GM12873 (cell line): ENCODE measurements around the gene NTPCR.

Experiments used
- CTCF ChIP-seq: IDR thresholded peaks from 2 replicates; pipeline ENCODE4 v1.5.1; 2012; ENCODE audit warnings: low read depth, mild to moderate bottlenecking, moderate library complexity, low read length, control low read depth; ENCODE audit not compliant: insufficient read depth; ENCODE audit errors: missing control alignments

NTPCR gene

DNA sequence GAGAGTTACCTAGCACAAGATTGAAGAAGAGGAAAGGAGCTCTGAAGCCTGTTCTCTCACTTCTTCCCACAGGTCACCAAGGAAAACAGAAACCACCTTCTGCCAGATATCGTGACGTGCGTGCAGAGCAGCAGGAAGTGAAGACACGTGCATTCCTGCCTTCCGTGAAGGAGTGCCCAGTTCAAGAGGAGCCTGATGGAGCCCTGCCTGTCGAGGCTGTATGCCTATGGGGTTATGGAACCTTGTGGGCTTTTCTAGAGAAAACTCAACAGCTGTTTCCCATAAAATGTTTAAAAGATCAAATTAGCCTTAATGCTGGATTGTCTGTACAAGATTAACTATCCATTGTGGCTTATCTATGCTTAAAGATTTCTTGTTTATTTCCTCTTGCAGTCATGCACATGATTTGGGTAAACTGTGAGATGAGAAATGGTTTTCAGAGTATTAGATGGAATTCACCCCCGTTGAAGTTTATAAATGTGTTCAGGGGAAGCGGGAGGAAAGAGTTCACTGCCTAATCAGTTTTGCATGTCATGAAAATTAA, 27.8 kb downstream of the NTPCR start:
- TF ChIP-seq CTCF: no peak

DNA sequence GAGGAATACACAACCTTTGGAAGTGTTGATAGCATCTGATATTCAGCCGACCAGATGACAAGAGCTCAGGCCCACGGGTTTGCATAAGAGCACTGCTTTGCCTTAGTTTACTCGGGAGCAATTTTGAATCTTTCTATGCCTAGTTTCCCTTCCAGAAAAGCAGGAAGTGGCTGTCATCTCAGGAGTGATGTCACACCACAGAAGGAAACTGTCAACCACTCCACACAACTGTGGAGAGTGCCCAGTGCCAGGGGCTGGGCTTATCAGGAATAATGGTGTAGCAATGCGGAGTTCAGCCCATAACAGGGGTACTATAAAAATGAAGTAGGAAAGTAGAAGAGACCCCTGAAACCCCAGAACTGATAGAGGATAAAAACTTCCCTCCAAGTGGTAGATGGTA, 28.4 kb downstream of the NTPCR start:
- no peak for TF ChIP-seq CTCF

DNA sequence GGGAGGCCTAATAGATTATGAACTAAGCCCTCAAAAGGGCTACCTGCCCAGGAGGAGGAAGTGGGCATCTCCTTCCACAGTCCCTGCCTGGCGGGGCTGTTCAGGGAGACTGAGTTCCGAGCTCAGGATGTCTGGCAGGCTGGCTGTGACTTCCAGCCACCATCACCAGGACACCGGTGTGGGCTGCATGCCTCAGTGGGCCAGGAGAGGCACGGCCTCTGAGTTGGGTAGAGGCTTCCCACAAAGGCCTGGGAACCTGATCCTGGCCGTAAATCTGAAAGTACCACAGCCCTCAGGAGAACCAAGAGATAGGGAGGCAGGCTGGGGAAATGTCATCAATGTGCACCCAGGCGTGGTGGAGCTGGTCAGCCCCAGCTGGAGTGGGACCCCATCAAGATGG, 29.1 kb downstream of the NTPCR start:
- TF ChIP-seq CTCF: no peak

DNA sequence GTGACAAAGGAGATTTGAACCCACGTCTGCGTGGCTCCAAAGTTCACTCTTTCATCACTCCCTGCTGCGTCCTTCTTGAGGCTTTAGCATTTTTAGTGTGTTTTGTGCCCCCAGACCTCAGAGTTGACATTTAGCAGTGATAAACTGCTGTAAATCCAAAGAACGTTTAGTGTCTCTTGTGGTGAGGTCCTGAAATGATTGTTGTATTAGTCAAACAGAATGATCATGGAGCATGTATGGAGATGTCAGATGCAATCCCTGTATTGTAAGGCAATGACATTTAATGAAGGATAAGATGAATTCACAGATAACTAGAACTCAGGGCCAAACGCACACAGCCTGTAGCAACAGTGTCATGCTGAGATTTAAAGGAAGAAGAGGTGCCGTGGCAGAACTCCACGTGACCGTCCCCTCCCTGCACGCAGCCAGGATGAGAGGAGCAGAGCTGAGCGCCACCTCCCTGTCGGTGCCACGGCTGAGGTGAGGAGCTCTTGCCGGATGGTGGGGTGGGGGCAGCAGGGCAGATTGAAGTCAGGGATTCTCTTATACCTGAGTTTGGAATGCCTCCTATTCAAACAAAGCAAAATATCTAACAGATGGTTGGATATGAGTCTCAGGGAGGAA, 30.1 kb downstream of the NTPCR start:
- TF ChIP-seq CTCF: no peak

GRCh38 chr1:232980986-232981560, 30.7 kb downstream of the NTPCR start:
- no peak for TF ChIP-seq CTCF

GRCh38 chr1:232982238-232982944, 32.0 kb downstream of the NTPCR start:
- no peak for TF ChIP-seq CTCF

- no peak for TF ChIP-seq CTCF
These were observed 33.0 kb downstream of the NTPCR start for GRCh38 chr1:232983375-232983774.
